GM12891 (cell line): Measurements from ENCODE around the gene FSD1.

ENCODE experiments used
- PAX5 ChIP-seq: IDR thresholded peaks from 2 replicates; pipeline ENCODE4 v1.6.1; 2011; ENCODE audit warnings: low read length, moderate library complexity, mild to moderate bottlenecking; ENCODE audit not compliant: insufficient read depth, severe bottlenecking
- POLR2A ChIP-seq: IDR thresholded peaks from 2 replicates; pipeline ENCODE4 v1.6.1; 2011; ENCODE audit warnings: low read depth, low read length, control low read depth
- POLR2AphosphoS5 ChIP-seq: IDR thresholded peaks from 2 replicates; pipeline ENCODE4 v1.6.1; 2011; ENCODE audit warnings: low read depth, low read length, control low read depth

DNA sequence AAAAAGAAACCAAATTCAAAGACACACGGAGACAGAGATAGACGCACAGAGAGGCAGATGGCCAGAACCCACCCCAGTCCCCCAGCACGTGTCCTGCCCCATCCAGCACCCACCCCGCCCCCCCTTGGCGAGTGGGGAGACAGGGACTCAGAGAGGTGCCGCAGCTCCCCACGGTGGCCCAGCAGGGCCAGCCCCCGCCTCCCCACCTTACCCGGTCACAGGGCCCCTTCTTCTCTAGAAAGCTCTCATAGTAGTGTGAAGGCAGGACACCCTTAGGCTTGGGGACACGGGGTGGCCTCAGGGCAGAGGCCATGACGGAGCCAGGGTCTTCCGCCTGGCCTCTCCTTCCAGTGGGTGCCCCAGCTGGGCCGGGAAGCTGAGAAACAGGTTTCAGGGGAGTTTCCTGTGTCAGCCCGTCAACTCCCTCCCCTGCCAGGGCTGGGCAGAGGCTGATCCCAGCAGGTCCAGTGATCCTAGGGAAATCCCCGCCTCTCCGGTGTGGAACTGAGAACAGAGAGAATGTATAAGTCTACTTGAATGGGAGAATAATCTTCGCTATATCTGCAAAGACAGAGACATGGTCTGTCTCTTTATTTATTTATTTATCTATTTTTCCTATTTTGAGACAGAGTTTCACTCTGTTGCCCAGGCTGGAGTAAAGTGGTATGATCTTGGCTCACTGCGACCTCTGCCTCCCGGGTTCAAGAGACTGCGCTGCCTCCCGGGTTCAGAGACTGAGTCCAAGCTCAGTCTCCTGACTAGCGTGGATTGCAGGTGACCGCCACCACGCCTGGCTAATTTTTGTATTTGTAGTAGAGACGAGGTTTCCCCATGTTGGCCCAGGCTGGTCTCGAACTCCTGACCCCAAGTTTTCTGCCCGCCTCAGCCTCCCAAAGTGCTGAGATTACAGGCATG, 34.3 kb downstream of the FSD1 start, which contains the start of gene STAP2:
- no peak for TF ChIP-seq POLR2AphosphoS5
- TF ChIP-seq POLR2A: peak; percentile 53; the same call in 1 of the 2 replicates
- no peak for TF ChIP-seq PAX5
